GM21786 (cell line): ENCODE measurements around the gene SDK2.

ENCODE experiments used
- ATAC-seq: cut with Tn5 transposase; IDR thresholded peaks from one replicate; pipeline ENCODE4 v1.9.1; 2021; ENCODE audit not compliant: unreplicated experiment

Gene SDK2

GRCh38 chr17:73644145-73645049 lies at the start of gene SDK2:
Gene SDK2, minus strand, starts transcription at chr17:73644445. Its CDS starts 357 bp downstream, at chr17:73644088.
- no peak for ATAC-seq

GRCh38 chr17:73693071-73693470 lies 48.8 kb upstream of the SDK2 start:
- ATAC-seq, result no peak

GRCh38 chr17:73691321-73691766 lies 47.1 kb upstream of the SDK2 start:
- ATAC-seq, result no peak

GRCh38 chr17:73690676-73691075 lies 46.4 kb upstream of the SDK2 start:
- ATAC-seq, result no peak

- no peak for ATAC-seq
These were observed 45.5 kb upstream of the SDK2 start for GRCh38 chr17:73689596-73690275.

GRCh38 chr17:73686961-73687360 lies 42.7 kb upstream of the SDK2 start:
- ATAC-seq, result no peak

GRCh38 chr17:73686126-73686525 lies 41.9 kb upstream of the SDK2 start:
- ATAC-seq, result no peak

GRCh38 chr17:73684183-73684582 lies 39.9 kb upstream of the SDK2 start:
- no peak for ATAC-seq

- ATAC-seq, result no peak
These were observed 39.5 kb upstream of the SDK2 start for GRCh38 chr17:73683771-73684170.

GRCh38 chr17:73681946-73682345 lies 37.7 kb upstream of the SDK2 start:
- no peak for ATAC-seq

GRCh38 chr17:73679476-73679875 lies 35.2 kb upstream of the SDK2 start:
- ATAC-seq, result no peak

GRCh38 chr17:73678999-73679398 lies 34.8 kb upstream of the SDK2 start:
- ATAC-seq, result no peak

GRCh38 chr17:73669771-73670170 lies 25.5 kb upstream of the SDK2 start:
- ATAC-seq, result no peak

- ATAC-seq, result no peak
These were observed 23.1 kb upstream of the SDK2 start for GRCh38 chr17:73667181-73667959.

GRCh38 chr17:73663614-73664013 lies 19.4 kb upstream of the SDK2 start:
- no peak for ATAC-seq

GRCh38 chr17:73660366-73660765 lies 16.1 kb upstream of the SDK2 start:
- ATAC-seq, result no peak

GRCh38 chr17:73658821-73659515 lies 14.7 kb upstream of the SDK2 start:
- no peak for ATAC-seq

- ATAC-seq, result no peak
These were observed 13.3 kb upstream of the SDK2 start for GRCh38 chr17:73657473-73658116.

GRCh38 chr17:73654241-73654640 lies 10.0 kb upstream of the SDK2 start:
- no peak for ATAC-seq

GRCh38 chr17:73653810-73654209 lies 9.6 kb upstream of the SDK2 start:
- ATAC-seq, result no peak
